CD1c-positive myeloid dendritic cell (primary cell): ENCODE results near the gene KCNQ2.

ENCODE experiments used
- DNase-seq: peaks from one replicate; pipeline ENCODE4 v3.0.0-alpha.2; 2016; ENCODE audit errors: extremely low spot score

Gene KCNQ2

DNA sequence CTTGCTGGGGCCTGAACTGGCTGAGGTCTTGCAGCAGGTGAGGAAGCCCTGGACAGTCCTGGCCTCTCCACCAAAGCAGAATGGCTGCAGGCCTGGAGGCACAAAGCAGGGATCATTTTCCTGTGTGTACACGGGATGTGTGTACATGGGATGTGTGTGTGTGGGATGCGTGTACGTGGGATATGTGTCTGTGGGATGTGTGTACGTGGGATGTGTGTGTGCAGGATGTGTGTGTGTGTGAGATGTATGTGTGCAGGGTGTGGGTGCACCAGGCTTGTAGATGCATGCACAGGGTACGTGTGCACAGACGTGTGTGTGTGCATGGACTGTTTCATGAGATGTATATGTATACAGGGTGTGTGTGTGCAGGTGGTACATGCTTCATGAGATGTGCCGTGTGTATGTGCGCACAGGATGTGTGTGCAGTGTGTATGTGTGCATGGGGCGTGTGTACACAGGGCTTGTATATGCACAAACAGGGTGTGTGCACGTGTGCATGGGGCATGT, 103.4 kb downstream of the KCNQ2 start:
- no peak for DNase-seq

DNA sequence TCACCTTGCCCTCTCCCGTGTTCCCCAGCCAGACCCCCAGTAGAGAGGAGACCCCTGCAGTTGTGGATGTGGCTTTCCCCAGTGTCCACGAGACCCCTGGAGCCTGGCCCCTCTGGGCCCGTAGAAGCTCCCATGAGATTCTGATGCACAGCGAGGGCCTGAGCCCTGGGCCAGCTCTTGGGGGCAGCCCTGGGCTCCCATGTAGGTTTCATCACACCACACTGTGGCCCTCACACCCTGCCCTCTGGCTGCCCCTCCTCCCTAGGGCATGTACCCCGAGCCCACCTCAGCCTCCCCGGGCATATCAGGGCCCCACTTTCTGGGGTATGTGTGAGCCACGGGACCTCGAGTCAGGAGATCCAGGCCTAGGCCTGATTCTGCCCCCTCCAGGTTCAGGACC, 104.3 kb downstream of the KCNQ2 start:
- no peak for DNase-seq

DNA sequence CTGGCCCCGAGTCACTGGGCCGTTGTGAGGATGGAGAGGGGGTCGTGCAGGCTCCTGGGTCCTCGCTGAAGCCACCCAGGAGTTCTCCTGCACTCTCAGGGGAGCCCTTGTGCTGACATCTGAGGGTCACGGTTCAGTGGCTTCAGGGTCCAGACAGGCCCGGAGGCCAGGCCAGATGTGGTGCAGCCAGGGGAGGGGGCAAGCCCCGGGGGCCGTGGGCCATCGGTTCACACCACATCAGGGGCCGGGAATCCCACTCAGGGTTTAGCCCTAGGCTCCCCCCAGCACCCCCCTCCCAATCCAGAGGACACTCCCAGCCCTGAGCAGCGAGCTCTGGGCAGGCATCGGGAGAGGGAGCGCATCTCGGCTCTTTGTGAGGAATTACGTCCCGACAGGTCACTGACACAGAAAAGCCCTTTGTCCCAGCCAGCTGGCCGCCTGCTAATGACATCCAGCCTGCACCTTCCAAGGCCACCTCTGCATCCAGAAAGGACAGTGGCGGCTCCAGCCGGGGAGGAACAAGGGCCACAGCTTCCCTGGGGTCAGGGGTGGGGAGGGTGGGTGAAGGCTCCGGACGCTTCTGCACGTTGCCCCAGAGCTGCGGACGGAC, 104.9 kb downstream of the KCNQ2 start:
- no peak for DNase-seq

DNA sequence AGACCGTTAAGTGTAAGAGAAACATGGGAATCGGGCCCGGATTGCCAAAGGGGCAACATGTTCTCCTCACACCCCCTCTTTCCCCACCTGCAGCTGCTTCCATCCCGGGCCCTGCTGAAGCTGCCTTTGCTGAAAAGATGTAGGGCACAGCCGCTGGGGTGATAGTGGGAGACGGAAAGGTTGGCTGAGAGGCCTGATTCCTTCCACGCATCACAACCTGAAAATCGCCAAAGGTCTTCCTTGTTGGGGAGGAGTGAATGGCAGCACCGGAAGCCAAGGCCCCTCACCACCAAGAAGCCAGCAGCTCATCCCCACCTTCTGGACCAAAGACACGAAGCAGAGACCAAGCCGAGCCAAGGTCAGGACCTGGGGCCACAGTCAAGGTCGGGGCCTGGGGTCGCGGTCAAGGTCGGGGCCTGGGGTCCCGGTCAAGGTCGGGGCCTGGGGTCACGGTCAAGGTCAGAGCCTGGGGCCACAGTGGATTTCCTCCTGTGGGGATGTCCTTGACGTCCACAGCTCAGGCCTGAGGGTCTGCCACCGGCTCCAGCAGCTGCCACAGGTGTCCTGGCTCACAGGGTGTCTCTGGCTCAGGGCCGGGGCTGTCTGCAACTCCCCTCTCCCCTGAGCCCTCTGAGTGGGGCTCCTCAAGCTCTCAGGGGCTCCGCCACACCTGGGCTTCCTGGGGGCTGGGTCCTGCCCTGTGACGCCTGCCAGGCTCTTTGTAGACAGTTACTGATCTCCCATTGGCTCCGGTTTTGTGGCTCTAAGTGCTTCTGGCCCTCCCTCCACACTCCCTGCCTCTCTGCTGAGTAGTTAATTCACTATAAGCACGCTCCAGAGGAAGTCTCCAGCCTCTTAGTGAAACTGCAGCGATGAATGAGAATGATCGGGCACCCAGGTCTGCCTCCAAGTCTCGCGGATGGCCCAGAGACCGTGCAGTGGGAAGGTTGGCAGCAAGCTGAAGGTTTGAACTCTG, 105.8 kb downstream of the KCNQ2 start:
- no peak for DNase-seq

DNA sequence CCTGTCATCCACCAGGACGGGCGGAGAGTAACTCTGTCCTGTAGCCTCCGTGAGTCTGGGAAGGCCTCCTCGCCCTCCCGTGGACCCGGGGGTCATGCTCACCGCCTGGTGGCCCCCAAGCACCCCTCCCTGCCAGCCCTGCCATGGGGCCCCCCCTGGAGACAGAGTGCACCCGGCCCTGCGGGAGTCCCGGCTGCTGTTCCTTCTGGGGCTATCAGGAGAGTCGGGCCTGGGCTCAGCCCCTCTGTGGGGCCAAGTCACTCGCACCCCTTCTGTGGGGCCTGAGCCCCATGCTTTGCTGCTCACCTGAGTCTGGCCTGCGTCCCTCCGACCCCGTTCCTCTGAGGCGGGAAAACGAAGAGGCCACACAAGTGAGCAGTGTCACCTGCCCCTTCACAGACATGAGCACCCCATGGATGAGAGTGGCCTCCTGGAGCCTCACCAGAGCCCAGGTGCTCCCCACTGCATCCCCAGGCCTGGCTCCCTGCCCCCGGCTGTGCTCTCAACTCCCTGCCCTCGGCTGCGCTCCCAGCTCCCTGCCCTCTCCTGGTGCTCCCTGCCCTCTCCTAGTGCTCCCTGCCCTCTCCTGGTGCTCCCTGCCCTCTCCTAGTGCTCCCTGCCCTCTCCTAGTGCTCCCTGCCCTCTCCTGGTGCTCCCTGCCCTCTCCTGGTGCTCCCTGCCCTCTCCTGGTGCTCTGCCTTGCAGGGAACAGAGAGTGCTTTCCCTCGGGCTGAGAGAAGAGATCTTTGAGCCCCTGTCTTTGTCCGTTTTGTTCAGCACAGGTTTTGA, 106.7 kb downstream of the KCNQ2 start:
- no peak for DNase-seq

DNA sequence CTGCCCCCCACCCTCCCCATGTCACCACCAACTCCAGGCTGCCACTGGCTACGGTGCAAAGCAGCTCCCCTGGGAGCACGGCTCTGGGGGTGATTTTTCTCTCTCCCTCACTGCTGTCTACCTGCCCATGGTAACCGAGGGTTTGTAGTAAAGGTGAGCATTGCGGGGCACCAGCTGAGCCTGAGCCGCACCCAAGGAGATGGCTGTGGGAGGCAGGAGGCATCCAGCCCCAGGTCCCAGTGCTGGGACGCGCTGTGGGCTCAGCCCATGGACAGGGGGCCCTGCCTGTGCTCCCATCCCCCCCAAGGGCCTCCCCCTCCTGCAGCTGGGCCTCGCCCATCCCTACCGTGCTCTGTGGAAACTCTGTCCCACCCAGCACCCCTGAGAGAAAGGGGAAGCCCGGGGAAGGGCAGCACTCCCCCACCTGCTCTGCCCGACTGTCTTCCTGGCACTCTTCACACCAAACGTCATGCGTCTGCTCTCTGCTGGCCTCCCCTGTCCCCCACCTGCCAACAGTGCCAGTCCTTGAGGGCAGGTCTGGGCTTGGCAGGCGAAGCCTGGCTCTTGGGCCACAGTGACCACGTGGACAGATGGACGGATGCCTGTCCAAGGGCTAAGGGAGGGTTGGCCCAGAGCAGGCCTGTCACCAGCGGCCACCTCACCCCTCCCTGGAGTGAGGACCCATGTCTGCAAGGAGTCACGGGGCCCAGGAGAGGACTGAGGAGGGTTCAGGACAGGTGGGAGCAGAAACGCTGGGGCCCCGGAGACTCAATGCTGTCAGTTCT, 107.5 kb downstream of the KCNQ2 start:
- no peak for DNase-seq

DNA sequence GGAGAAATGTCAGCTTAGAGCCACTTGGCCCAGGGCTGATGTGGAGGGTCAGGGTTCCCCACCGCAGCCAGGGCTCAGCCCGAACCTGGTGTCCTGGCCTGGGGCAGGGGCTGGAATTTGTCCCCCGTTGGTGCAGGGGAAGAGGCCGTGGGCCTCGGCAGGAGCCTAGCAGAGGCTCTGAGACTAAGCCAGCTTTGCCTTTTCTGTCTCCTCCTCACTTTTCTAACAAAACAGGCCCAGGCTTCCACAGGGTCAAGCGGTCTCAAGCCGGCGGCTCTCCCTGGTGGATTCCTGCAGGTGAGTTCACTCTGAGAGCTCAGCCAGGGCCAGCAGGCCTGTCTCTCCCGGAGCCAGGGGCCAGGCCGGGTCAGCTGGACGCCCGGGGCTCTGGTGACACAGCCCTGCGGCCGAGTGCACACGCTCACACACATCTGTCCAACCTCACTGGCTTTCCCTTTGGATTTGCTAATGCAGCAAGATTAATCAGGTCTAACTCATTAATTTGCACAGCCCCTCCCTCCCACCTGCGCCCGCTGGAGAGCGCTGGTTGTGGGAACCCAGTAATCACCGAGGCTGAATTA, 108.4 kb downstream of the KCNQ2 start:
- no peak for DNase-seq

DNA sequence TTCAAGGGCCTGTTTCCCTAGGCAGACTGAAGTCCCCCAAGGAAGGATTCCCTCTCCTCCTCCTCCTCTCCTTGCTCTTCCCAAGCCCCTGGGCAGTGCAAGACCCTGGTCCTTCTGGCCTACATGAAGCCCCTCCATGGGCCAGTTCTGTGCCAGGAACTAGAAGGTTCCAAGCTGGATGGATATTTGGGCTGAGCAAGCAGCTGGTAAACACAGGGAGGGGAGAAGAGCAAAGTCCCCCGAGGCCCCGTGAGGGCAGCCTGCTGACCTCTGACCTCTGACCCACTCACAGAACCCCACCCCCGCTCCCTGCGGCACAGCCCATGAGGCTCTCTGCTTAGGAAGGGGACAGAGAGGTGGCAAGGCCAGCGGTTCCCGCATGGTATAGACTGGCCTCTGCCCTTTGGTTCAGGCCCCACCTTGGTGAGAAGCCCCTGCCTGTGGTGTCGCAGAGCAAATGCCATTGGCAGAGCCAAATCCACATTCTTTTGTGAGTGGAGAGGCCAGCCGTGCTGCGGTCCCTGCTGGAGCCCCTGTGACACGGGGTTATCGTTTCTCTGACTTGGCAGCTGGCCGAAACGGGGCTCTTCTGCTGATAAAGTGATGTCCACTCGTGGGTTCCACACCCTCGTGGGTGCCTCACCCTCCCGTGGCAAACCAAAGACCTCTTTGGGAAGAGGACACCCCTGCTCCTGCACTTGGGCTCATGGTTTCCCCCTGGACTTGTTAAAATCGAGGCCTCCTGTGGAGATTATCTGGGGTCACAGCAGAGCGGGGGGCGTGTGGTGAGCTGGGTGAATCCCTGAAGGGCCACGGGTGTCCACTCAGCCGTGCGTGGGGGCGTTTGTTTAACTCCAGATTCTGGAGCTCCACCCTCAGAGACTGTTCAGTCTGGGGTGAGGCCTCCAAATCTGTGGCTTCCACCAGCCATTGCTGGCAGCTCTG, 109.2 kb downstream of the KCNQ2 start:
- no peak for DNase-seq

DNA sequence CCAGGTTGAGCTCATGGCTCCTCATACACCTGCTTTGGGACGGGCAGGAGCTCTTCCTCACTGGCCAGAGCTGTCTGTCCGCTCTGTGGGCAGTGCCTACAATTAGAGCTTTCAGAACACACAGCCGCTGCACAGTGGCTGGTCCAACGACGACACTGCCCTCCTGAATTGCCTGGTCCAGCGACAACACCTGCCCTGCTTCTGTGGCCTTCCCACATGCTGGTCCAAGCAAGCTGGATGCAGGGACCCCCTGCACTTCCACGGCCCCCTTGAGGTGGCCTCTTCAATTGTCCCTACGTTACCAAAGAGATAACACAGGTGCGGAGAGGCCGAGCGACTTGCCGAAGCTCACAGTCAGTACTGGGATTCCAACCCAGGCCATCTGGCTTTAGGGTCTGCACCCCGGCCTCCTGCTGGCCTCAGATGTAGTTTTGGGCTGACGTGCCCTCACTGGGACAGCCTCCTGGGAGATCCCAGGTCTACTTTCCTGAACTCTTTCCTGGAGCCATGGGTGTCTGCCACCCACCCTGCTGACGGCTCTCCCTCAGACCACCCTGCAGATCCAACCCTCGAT, 109.9 kb downstream of the KCNQ2 start:
- DNase-seq: no peak

DNA sequence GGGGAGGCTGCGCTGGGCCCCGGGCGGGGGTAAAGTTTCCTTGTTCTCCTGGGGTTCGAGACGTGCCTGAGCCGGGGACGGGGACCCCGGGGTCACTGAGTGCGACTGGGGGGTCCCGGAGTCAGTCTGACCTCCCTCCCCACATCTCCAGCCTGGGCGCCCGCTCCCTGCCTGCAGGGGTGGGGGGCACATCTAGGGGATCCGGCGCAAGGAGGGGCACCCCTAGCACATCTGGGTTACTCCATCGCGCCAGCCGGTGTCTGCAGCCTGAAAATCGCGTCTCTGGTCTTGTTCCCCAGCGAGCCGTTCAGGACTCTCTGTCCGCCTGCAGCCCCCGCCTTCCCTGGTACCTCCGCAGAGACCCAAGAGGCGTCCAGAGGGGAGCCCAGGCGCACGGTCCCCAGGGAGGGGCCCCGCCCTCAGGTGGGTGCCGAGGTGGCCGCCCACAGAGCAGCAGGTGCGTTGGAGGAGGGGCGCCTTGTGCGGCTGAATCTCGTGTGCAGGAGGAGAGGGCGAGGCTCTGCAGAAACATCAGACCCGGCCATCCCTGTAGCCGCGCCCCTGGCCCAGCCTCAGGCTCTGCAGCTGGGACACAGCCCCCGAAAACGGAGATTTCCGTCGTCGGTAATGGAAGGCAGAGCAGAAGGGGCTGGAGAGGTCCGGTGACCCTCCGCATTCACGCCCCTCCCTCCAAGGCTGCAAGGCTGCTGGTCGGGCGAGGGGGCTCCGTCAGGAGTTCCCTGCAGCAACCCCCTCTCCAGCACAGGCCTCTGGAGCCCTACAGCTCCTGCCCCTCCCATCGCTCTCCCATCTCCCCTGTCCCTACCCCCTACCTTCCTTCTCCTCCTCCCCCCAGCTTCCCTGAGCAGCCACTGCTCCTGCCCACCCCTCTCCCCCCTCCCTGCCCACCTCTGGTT, 110.7 kb downstream of the KCNQ2 start:
- DNase-seq: no peak

DNA sequence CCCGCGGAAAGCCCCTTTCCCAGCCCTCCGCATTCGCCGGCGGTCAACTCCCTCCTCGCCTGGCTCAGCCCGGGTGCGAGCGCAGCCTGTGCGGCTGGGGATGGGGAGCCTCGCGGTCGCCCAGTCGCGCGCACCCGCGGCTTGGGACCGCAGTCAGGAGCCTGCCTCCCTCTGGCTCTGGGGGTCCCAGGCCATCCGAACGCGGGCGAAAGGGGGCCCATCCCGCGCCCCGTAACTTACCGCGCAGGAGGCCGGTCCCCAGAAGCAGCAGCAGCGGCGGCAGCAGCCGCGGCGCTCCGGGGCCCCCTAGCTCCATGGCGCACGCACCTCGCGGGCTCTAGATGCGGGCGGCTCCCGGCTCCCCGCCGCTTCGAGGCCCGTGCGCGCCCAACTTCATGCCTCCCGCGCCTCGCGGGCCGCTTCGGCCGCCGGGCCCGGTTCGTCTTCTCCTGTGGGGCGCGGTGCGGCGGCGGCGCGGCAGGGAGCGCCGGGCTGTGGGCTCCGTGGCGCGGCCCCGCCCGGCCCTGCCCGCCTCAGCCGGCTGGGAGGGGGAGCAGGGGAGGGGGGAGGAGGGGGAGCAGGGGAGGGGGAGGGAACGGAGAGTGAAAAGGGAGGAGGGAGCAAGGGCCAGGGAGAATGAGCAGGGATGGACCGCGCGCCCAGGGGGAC, 111.5 kb downstream of the KCNQ2 start, which contains the start of gene CHRNA4:
TSS of gene CHRNA4 (minus strand) at position 500 of the 669 bp plus-strand sequence. CDS start at position 316, 184 bp downstream.
- DNase-seq: no peak

DNA sequence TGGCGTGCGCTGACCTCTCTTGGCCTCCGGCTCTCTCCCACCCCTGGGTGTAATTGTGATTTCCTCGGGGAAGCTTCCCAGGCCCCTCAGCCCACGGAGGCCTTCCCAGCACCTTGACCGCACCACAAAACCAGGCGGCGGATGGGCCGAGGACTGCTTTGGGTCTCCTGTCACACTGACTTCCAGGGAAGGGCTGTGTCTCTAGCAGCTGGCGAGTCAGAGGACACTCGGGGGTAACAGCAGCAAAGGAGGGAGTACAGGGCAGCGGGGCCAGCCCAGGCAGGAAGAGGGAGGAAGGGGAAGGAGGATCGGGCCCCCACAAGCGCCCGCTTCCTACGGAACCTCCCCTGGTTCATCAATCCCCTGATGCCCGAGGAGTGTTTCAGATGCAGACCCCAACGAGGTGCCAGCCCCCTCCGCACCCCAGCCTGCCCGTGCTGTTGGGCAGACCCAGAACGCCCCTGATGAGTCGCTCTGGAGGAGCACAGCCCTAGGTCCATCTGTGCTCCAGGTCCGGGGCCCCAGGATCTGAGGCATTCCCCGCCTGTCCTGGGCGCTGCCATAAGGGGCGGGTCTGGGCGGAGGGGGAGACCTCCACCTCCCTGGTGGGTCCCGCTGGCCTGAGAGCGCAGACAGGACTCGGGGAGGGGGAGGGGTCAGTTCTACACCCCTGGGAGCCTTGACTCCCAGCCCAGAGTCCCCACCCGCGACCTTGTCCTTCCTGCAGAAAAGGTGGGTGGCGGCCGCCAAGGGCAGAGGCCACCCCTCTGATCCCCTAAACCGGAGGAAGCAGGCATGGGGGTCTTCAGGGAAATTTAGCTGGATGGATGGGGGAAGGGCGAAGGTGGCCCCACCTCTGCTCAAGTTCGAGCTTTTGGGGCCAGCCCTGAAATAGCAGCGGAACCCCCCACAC, 112.3 kb downstream of the KCNQ2 start:
- DNase-seq: no peak

DNA sequence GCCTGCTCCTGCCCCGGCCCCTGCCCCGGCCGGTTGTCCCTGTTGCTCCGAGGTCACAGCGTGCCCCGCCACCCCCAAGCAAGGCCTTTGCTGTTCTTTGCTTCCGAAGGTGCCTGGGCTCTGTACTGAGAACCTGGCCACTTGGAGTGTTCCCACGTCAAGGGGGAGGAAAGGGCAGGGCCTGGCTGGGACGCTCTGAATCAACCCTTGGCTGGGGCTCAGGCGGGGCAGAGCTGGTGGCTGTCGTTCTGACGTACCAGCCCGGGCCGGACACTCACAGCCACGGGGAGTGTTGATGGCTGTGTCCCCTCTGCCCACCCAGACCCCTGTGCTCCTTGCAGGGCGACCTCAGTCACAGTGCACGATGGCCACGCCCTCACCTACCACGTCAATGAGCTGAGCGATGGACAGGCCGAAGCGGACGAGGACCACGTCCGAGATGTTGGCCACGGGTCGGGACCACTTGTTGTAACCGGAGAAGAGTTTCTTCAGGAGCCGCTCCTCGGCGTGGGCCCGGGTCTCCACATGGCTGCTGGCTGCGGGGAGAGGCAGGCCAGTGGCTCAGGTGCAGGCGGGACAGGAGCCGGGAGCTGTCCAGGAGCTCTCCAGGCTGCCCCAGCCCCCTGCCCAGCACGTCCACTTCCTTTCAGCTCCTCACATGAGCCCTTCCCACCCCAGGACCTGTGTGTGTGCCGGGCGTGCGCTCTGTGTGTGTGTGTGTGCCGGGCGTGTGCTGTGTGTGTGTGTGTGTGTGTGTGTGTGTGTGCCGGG, 113.1 kb downstream of the KCNQ2 start:
- DNase-seq: no peak

DNA sequence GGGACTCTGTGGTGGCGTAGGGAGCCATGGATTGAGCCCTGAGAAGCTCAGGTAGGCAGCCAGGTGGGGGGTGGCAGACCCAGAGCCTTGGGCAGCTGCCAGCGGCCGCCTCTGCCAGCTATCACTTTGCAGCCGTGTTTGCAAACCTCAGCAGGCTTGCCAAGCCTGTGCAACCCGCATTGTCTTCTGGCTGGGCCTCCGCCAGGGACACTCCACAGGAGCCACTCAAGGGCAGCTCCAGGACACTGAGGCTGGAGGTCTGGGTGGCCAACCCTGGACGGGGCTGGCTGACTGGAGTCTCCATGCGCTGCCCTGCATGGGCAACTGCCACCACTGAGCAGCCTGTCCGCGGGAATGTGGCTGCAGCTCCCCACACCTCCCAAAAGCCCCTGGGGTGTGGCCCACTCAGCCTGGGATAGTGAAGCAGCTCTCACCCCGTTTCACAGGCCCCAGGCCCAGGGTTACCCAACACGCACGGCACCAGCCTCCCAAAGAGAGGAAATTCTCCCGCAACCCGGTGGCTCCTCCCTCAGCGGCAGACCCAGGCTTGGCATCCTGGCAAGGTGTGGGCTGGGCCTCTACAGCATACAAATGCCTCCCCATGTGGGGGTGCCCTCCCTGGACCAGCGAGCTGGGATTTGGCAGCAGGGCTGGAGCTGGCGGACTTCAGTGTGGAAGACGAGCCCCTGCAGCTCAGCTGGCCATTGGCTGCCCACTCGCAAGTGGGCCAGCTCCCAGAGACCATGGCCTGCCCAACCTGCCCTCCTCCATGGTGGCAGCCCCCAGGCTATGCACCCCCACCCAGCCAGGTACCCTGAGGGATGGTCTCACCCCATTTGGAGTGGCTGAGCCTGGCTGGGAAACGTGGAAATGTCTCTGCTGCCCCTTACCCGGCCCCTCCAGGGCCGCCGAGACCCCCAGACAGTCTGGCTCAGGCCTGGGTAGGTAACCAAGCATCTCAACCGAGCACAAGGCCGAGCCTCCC, 114.2 kb downstream of the KCNQ2 start:
- DNase-seq: no peak
